Spleen (tissue), 7 donors: Measurements from ENCODE around the gene CA11.

Source experiments
- POLR2A ChIP-seq, 3 donors: fragments of 450-650 bp; IDR thresholded peaks; one replicate each; pipeline ENCODE4 v1.5.1; 2017; ENCODE audit warnings: antibody characterized with exemption in 3 of 3, mild to moderate bottlenecking in 1 of 3
- TF ChIP-seq, protein P1 (sequence below), 11 experiments: fragments of 200-600 bp in 7 of 11; fragments of 450-650 bp in 4 of 11; sonication (generic) in 4 of 11; IDR thresholded peaks in 8 of 11; conservative IDR thresholded peaks in 3 of 11; 1 replicate in 7 of 11; 2 replicates in 4 of 11; pipeline versions ENCODE4 v1.4.0 to v1.8.0; 2016 to 2021; ENCODE audit warnings: antibody characterized with exemption in 11 of 11, inconsistent platforms in 4 of 11, mild to moderate bottlenecking in 1 of 11
- donor health status: DM: no; HTN: no; CAD: no; lungs with moderate emphysema.
- donor health status: DM: no; HTN: no; CAD: no.
- donor health status: DM: no; HTN: no; CAD: no.

DNA sequence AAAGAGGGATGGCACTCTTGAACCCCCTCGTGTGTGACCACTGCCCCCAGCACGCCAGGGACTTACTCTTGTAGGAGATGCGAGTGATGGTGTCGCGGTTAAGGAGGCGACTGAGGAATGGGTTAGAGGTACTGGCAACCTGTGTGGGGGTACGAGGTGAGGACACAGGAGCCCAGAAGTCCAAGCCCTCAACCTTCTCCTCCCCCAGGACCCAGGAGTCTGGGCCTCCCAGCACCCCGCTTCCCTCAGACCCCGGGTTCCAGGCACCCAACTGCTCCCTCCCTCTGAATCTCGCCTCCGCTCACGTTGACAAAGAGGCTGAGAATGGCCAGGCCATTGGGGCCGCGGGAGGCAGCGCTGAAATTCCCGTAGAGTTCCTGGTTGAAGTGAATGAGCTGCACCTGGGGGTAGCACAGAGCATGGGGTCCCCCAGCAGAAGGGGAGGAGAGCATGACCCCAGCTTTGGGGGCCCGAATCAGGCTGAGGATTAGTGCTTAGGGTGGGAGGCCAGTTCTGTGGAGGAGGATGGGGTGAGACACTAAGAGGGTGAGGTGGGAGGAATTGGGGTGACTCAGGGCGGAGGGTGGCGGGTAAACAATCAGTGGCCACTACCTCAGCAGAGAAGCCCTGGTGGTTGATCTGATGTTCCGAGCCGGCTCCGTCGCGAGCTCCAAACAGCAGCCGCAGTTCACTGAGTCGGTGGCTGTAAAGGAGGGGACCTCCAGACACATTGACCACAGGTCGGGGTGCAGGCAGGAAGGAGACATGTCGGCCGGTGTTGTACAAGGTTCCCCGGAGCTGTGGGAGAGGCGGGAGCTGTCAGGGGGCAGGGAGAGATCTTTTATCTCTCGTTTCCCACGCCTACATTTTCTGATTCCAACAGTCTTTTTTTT is 6.3 kb downstream of the CA11 start:
- TF ChIP-seq, protein P1, sequence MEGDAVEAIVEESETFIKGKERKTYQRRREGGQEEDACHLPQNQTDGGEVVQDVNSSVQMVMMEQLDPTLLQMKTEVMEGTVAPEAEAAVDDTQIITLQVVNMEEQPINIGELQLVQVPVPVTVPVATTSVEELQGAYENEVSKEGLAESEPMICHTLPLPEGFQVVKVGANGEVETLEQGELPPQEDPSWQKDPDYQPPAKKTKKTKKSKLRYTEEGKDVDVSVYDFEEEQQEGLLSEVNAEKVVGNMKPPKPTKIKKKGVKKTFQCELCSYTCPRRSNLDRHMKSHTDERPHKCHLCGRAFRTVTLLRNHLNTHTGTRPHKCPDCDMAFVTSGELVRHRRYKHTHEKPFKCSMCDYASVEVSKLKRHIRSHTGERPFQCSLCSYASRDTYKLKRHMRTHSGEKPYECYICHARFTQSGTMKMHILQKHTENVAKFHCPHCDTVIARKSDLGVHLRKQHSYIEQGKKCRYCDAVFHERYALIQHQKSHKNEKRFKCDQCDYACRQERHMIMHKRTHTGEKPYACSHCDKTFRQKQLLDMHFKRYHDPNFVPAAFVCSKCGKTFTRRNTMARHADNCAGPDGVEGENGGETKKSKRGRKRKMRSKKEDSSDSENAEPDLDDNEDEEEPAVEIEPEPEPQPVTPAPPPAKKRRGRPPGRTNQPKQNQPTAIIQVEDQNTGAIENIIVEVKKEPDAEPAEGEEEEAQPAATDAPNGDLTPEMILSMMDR (IDR thresholded peaks at IDR 0.05 in 8 of 11, conservative IDR thresholded peaks at IDR 0.05 in 3 of 11), result no peak
- no peak for TF ChIP-seq POLR2A (IDR thresholded peaks at IDR 0.05)
